Cardiac septum (tissue), 1 donor: Measurements from ENCODE around the gene CIDEB. TPM values are rescaled to one million over a fixed set of nuclear protein-coding genes. Genes with fewer than 3 reads are reported as not detected.

Experiments
- DNase-seq: peaks from one replicate; pipeline ENCODE4 v3.0.0-alpha.2; 2020; ENCODE audit warnings: low spot score
- intact Hi-C: fragments of 100-400 bp; cut with DNase I; formaldehyde crosslinking; loops from one replicate; pipeline ENCODE4 v1.14.0; 2022
- total RNA-seq: library from RNA; stranded (reverse); fragmentation: NEBNext Ultra II Directional; extraction: Animal tissue kit (Norgen Biotek cat#: 25700); gene quantifications from one replicate; pipeline ENCODE4 v1.2.1, GENCODE V29; 2021
- donor health status: DM: no; HTN: no; CAD: no.

Gene CIDEB
- total RNA-seq, 1 donor from 2014 or later: 2.4 TPM

DNA sequence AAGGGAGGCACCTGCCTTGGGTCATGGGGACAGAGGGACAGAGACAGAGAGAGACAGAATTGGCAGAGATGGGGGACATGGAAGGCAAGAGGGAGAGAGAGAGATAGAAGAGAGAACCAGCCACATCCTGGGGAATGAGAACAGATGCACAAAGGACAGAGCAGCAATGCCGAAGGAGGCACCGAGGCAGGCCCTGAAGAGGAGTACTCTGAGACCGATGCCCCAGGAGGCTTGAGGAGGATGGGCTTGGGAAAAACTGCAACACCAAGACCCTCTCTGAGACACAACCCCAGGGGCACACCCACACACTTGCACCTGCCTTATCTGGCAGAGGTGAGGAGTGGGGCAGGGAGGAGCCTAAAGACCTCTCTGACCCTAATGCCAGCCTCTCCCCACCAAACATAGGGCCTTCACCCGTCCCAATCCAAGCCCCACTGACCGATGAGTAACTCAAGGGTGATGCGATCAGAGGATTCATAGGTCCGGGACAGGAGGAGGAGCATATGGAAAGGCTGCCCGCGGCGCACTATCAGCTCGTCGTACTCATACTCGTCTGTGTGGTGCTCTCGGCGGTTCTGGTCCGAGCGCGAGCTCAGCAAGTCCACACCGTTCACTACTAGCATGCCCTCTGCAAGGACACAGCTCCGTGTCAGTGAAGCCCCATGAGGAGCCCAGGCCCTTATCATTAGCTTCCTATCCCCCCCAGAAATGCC, 46.4 kb downstream of the CIDEB start:
- intact Hi-C loops: no loop called here

GRCh38 chr14:24260780-24261157, 47.0 kb downstream of the CIDEB start:
- intact Hi-C loops: no loop called here
- no peak for DNase-seq

More for the DNA sequence above, 46.4 kb downstream of the CIDEB start:
- no peak for DNase-seq

- no peak for DNase-seq
- intact Hi-C loops: no loop called here
Measured at GRCh38 chr14:24260026-24260779, 47.6 kb downstream of the CIDEB start.

DNA sequence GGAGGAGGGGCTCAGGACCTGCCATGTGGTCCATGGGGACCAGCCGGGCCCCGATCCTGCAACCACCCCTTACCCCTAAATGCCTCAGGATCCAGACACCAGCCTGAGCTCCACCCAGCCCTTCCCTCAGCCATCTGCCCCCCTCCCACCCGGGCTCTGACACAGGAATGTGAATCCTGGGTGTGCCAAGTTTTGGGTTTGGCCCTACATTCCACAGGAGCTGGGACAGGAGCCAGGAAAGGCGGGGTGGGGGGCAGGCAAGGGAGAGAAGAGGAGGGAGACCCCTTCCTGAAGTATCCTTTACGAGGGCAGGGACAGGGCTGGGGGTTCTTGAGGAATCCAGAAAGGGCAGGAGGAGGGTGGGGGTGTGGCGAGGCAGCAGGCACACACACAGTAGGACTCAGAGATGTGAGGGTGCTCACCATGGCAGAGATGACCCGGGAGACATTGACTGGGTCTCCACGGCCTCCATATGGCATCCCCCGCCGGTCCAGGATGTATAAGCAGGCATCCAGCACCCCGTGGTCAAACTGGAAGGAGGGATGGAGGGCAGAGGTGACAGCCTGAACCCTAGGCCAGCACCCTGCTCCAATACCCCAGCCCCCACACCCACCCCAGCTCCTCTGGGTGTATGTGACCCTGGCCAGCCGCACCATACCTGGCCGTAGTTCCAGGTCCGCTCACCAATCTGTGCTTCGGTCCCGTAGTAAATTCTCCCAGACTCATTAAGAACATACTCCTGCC, 48.3 kb downstream of the CIDEB start:
- DNase-seq: no peak
- intact Hi-C loops: no loop called here

DNA sequence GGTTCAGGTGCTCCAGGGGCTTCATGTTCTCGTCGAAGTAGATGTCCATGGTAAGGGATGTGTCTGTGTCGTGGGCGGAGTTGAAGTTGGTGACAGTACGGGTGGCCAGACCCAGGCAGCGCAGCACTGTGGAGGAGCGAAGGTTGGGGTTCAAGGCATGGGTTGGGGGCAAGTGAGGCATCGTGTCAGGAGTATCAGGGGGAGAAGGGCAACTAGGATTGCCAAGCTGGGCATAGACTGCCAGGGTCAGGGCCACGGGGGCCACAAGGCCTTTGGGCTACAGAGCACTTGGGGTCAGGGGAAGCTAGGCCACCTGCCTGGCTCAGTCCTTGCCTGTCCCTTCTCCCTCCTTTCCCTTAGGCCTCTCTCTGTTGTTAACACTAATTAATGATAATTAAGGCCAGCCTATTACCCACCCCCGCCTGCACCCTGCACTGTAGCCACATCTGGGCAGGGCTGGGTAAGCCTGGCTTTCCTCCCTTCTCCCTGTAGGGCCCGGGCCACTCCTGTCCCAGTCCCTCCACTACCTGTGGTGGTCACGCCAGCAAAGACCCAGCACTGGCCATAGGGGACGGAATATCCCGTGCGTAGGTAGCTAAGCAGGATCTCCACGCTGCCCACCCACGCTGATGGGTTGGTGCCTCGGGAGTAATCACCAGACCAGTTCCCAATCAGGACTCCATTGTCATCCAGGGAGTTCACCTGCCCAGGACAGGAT, 49.1 kb downstream of the CIDEB start:
- intact Hi-C loops: no loop called here

GRCh38 chr14:24258119-24258518, 49.7 kb downstream of the CIDEB start:
- no peak for DNase-seq
- intact Hi-C loops: no loop called here

More for the DNA sequence above, 49.1 kb downstream of the CIDEB start:
- no peak for DNase-seq

- DNase-seq: no peak
- intact Hi-C loops: no loop called here
Measured at GRCh38 chr14:24256960-24257359, 50.8 kb downstream of the CIDEB start.

DNA sequence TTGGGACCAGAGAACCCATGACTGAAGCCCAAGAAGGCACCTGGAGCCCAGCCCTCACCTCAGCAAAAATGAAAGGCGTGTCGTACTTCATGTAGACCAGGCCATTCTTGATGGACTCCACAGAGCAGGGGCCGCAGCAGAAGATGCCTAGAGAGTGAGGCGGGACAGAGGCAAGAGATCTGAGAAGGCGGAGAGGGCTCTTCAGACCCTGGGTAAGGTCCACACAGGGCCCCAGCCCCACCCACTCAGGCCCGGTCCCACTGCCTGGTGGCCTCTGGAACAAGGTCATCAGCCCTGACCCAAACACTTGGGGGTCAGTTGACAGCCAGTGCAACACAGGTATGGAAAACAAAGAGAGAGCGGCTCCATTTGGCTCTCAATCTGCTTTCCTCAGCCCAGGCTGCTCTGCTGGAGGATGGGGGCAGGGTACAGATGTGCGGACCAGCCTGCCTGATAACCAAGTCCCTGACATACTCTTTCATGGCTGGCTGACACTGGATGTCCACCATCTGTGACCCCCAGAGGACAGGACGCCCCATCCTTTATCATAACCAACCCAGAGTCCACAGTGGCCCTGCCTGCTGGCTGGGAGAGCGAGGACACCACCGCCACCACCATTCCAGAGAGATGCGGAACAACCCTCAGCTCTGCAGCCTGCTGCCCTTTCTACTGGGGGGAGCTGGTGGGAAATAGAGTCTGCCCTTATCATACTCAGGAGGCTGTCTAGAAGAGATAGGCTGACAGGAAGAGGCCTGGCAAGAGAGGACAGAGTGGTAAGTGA, 51.7 kb downstream of the CIDEB start:
- DNase-seq: no peak

DNA sequence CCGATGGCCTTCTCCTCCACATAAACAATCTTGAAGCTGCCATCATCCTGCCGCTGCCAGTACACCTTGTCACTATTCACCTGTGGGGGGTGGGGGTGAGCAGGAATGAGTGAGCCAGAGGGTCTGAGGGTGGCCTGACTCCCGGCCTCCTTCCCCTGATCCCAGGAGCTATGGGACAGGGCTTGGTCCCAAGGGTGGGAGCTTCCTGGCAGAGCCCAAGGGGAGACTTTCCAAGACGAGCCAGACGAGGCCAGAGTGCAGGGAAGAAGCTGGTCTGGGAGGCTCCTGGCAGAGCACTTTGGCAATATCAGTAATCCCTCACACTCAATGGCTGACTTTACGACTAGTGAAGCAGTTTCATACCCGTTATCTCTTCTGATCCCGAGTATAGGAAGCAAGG, 52.3 kb downstream of the CIDEB start:
- DNase-seq: no peak
- intact Hi-C loops: no loop called here

More for the DNA sequence above, 51.7 kb downstream of the CIDEB start:
- intact Hi-C loops: no loop called here

Other genes starting within 250 kb of the CIDEB start
- 1.4 TPM for gene CPNE6, start 236.4 kb downstream of the CIDEB start, total RNA-seq
- 2.2 TPM for gene PCK2, start 213.7 kb downstream of the CIDEB start, total RNA-seq
- 54.1 TPM for gene DCAF11, start 193.2 kb downstream of the CIDEB start, total RNA-seq
- gene NRL, start 193.0 kb downstream of the CIDEB start, total RNA-seq: 2.4 TPM
- gene FITM1, start 177.3 kb downstream of the CIDEB start, total RNA-seq: 112 TPM
- 61.3 TPM for gene PSME1, start 171.8 kb downstream of the CIDEB start, total RNA-seq
- gene EMC9, start 166.4 kb downstream of the CIDEB start, total RNA-seq: 14.6 TPM
- gene PSME2, start 161.4 kb downstream of the CIDEB start, total RNA-seq: 49.7 TPM
- gene RNF31, start 160.5 kb downstream of the CIDEB start, total RNA-seq: 31.3 TPM
- gene IRF9, start 146.7 kb downstream of the CIDEB start, total RNA-seq: 44.8 TPM
- 5.7 TPM for gene REC8, start 135.9 kb downstream of the CIDEB start, total RNA-seq
- gene IPO4, start 119.2 kb downstream of the CIDEB start, total RNA-seq: 15.7 TPM
- 19.1 TPM for gene TM9SF1, start 112.5 kb downstream of the CIDEB start, total RNA-seq
- gene TSSK4, start 102.3 kb downstream of the CIDEB start, total RNA-seq: not detected
- gene CHMP4A, start 94.5 kb downstream of the CIDEB start, total RNA-seq: 30.0 TPM
- 16.7 TPM for gene MDP1, start 91.9 kb downstream of the CIDEB start, total RNA-seq
- 167 TPM for gene NEDD8, start 75.6 kb downstream of the CIDEB start, total RNA-seq
- 33.2 TPM for gene GMPR2, start 75.0 kb downstream of the CIDEB start, total RNA-seq
- 42.3 TPM for gene TINF2, start 65.4 kb downstream of the CIDEB start, total RNA-seq
- gene TGM1, start 44.8 kb downstream of the CIDEB start, total RNA-seq: 0.48 TPM
- gene RABGGTA, start 36.4 kb downstream of the CIDEB start, total RNA-seq: 13.3 TPM
- gene DHRS1, start 8.2 kb downstream of the CIDEB start, total RNA-seq: 8.5 TPM
- gene NOP9, start 8.1 kb downstream of the CIDEB start, total RNA-seq: 28.3 TPM
- 2.2 TPM for gene LTB4R2, start 2.2 kb upstream of the CIDEB start, total RNA-seq
- 1.8 TPM for gene LTB4R, start 3.5 kb upstream of the CIDEB start, total RNA-seq
- gene ADCY4, start 27.1 kb upstream of the CIDEB start, total RNA-seq: 71.9 TPM
- 3.5 TPM for gene RIPK3, start 32.0 kb upstream of the CIDEB start, total RNA-seq
- gene NFATC4, start 60.2 kb upstream of the CIDEB start, total RNA-seq: 13.3 TPM
- 5.0 TPM for gene NYNRIN, start 91.0 kb upstream of the CIDEB start, total RNA-seq
- gene CBLN3, start 121.7 kb upstream of the CIDEB start, total RNA-seq: 1.2 TPM
- gene KHNYN, start 122.0 kb upstream of the CIDEB start, total RNA-seq: 23.5 TPM
- gene SDR39U1, start 134.8 kb upstream of the CIDEB start, total RNA-seq: 58.5 TPM
- gene CMA1, start 200.3 kb upstream of the CIDEB start, total RNA-seq: 0.46 TPM